GM21515 (cell line): ENCODE data around the gene ISG15.
A peak's percentile ranks its signal among the peaks of the same experiment; 100 is the strongest.

Experiments
- ATAC-seq: cut with Tn5 transposase; IDR thresholded peaks from one replicate; pipeline ENCODE4 v1.9.1; 2021; ENCODE audit not compliant: unreplicated experiment

Gene ISG15

GRCh38 chr1:1058088-1058905, 45.0 kb downstream of the ISG15 start:
- no peak for ATAC-seq

- ATAC-seq, result peak; percentile 24
Measured at GRCh38 chr1:1058921-1059493, 45.7 kb downstream of the ISG15 start.

GRCh38 chr1:1059494-1060280, 46.4 kb downstream of the ISG15 start:
- peak; percentile 61 for ATAC-seq

- no peak for ATAC-seq
Measured at GRCh38 chr1:1060281-1061000, 47.1 kb downstream of the ISG15 start.

- ATAC-seq, result no peak
Measured at GRCh38 chr1:1061682-1062345, 48.5 kb downstream of the ISG15 start.

GRCh38 chr1:1062348-1063163, 49.3 kb downstream of the ISG15 start:
- no peak for ATAC-seq

- ATAC-seq, result no peak
Measured at GRCh38 chr1:1063261-1063944, 50.1 kb downstream of the ISG15 start.
